ENCODE measurements around the gene FBXW12.

Gene FBXW12

DNA sequence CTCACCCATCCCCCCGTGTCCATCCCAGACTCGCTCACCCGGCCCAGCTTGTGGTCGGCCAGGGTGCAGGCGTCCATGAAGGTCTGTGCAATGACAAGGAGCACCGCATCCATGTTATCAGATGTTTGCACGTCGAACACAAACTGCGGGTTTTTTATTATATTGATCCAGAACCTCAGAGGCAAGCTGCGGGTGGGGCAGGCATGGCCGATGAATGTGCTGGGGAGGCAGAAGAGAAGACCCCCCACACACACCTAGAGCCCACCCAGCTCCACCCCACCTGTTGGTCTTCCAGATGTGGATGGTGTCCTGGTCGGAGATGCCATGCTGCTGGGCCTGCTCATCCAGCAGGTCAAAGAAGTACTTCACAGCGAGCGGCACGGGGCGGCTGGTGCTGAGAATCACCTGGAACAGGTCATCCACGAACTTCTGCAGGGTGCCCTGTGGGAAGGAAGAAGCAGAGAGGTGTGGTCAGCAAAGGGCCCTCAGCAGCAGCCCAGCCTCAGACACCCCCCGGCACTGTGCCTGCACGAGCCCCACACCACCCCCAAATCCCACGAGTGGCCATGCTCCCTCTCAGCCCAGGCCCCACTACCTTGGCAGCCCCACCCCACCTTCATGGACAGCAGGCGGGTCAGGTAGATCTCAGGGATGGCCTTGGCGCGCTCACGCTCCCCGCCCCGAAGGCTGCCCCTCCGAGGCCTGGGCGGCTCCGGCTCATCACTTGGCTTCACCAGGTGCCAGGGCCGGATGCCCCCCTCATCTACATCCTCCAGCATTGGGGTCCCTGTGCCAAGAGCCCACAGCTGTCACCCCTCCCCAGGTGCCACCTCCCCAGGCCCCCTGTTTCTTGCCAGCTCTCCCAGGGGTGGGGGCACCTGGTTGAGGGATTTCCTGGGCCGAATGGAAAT is 37.5 kb downstream of the FBXW12 start:
- DNase-seq, result no peak

GRCh38 chr3:48410205-48411040 is 38.4 kb downstream of the FBXW12 start:
- no peak for DNase-seq

DNA sequence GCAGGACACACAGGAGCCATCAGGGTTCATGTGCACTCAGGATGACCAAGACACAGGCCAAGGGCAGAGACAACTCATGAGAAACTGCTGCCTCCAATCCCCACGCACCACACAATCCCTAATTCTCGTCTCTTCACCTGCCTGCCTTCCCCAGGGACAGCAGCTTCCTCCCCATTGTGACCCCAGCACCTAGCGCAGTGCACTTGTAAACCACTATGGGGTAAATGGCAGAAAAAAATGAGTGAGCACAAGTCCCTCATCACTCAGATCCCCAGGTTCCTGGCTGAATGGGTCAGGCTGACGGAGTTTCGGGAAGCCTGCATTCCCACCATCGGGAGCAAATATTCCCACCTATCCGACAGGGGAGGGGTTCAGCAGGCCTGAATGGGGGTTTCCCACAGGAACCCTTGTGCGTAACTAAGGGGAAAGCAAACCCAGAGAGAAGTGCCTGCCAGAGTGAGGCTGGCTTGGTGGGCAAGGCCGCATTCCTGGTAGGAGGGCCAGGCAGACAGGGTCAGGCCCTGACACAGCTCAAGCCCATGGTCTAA is 39.1 kb downstream of the FBXW12 start:
- DNase-seq, result no peak

GRCh38 chr3:48411606-48412374 is 39.8 kb downstream of the FBXW12 start:
- no peak for DNase-seq

- DNase-seq, result no peak
Measured at GRCh38 chr3:48412375-48413001, 40.5 kb downstream of the FBXW12 start.

GRCh38 chr3:48413086-48413485 is 41.1 kb downstream of the FBXW12 start:
- no peak for DNase-seq

DNA sequence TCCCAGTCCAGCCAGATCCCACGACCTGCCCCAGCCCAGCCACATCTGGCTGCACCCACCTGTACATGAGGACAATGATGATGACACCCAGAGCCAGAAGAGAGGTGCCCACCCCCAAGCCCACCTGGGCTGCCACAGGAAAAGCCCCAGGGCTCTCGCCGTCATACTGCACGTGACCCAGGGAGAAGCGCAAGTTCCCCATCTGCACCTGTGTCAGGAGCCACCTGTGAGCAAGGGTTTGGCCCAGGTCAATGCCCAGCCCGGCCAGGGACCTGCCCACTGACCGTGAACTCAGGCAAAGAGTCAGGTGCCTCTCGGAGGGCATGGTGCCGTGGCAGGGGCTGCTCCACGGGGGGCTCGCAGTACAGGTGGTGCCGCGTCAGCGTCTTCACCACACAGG is 41.6 kb downstream of the FBXW12 start:
- DNase-seq, result no peak

DNA sequence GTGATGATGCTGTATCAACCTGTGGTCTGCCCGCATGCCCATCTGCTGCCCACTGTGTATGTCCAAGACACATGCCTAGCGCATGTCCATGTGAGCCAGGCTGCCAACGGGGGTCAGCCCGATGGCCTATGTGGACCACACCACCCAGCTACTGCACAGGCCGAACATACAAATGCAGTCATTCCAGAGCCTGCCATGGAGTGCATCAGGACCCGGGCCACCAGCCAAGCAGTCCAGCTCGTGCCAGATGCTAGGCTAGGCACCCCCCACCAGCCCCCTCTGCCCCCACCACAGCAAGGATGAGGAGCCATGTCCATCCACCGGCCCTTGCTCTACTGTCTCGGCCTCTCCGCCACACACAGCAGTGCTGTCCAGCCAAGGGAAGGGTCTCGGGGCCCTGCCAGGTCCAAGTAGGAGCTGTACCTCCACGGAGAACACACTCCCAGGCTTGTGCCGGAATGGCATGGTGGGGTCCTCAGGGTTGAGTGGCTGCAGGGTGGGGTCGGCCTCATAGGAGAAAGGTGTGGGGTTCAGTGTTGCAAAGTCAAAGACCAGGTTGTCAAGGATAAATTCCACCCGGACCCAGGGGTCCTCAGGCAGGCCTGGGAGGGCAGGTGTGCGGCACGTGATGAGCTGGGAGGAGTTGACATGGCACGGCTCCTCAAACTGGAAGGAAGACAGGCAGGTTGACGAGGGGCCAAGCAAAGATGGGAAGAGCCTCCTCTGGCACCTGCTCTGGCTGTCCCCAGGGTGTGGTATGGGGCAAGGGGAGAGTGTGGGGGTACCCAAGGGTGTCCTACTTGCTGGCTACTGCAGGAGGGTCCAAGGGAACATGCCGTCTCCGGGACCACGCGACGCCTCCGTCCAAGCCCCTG is 42.6 kb downstream of the FBXW12 start:
- DNase-seq, result no peak

DNA sequence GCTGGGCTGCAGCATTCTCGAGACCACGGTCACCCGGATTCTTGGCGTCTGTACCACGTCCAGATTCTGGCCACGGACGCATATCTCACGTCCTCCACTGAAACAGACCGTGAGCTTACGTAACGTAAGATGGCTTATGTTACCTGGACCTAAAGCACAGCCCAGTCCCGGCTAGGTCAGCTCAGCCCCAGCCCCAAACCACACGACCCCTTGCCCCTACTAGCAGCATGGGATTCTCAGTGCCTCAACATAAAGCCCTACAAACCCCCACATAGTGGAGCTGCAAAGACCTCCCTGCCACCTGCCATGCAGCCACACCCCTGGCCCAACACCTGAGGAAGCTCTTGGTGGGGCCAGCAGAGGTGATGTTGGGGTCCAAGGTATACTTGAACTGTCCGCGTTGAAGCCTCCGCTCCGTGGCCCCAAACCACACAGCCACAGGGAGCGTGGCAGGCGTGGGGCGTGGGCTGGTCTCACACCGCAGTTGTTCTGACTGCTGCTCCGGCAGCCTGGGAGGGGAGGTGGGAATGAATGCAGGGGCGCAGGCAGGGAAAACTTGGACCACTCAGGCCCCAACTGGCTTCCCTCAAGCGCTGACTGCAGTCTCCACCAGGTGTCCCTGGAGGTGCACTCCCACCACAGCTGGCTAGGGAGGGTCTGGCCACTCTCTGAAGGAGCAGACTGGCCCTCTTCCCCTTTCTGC is 43.4 kb downstream of the FBXW12 start:
- no peak for DNase-seq

DNA sequence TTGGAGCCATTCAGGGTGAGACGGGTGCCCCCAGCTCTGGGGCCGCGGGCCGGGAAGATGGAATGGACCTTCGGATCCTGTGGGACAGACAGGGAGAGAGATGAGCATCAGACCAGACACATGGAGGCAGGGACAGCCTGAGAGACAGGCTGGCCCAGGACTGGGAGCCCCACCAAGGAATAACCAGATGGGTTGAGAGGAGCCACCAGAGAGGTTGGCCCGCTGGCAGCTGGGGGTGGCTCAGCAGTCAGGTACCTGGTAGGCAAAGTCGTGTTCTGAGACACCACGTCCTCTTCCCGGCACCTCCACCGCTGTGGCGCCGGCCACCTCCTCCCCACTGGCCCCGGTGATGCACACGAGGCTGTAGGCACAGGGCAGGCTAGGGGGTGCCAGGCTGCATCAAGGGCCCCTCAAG is 44.1 kb downstream of the FBXW12 start:
- DNase-seq, result no peak

DNA sequence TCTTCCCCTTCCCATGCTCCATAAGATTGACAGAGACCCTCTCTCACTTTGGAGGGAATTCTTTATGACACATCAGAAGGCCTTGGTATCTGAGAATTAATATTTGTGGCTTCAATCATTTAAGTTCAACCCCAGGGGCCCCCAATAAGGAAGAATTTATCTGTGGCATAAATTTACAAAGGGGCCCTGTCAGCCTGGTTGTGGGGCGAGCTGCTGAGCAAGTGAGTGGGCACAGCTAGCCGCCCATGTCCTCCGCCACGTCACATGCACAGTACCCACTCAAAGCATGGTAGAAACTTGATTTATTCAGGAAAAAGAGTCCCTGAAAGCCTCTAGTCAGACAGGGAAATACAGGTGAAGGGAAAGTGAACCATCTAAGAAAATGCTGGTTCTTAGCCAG is 44.5 kb downstream of the FBXW12 start:
- DNase-seq, result no peak

- no peak for DNase-seq
Measured at GRCh38 chr3:48417529-48418108, 45.6 kb downstream of the FBXW12 start.

DNA sequence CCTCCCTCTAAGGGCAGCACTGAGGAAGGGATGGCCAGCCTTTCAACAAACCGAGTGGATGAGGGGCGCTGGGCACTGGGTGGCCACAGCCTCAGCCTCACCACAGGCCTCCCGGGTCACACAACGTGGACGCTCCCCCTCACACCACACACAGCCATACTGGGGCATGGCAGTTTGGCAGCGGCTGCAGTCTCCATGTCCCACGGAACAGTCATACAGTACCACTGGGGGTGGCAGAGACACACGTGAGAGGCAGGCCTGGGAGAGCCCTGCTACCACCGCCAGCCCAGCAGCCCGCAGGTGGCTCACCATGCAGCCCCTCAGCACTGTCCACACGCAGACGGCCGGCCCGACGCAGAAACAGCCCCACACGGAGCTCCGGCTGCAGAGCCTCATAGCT is 46.1 kb downstream of the FBXW12 start:
- DNase-seq, result no peak

DNA sequence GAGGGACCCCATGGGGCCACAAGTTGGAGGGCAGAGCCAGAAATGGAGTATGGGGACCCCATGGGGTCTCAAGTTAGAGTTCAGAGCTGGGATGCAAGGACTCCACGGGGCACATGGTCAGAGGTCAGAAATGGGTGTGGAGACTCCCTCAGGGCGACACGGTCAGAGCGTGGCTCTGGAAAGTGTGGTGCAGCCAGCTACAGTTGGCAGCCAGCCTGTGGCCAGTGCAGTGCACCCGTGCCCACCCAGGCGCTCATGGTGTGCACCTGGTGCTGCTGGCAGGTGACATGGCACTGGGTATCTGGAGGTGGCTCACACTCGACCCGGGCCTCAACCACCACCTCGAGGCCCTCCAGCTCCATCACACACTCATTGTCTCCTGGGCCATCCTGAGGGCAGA is 46.6 kb downstream of the FBXW12 start:
- DNase-seq, result no peak

- DNase-seq, result no peak
Measured at GRCh38 chr3:48419149-48419548, 47.1 kb downstream of the FBXW12 start.

DNA sequence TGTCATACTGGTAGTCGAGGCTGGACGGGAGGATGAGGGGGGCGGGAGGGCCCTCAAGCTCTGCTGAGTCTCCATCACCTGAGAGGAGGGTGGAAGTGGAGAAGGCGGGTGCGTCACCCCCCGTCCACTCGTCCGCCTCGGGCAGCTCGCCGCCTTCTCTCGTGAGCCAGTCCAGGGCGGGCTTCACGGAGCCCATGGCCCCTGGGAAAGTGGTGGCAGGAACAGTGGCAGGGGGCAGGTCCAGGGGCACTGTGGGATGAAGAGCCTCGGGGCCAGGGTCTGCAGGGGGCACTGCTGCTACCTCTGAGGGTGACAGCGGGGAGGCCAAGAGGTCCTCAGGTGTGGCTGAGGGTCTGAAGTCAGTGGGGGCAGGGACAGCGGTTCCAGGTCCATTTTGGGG is 47.6 kb downstream of the FBXW12 start:
- no peak for DNase-seq

- no peak for DNase-seq
Measured at GRCh38 chr3:48420561-48420960, 48.5 kb downstream of the FBXW12 start.

GRCh38 chr3:48422272-48422671 is 50.3 kb downstream of the FBXW12 start:
- DNase-seq, result no peak

DNA sequence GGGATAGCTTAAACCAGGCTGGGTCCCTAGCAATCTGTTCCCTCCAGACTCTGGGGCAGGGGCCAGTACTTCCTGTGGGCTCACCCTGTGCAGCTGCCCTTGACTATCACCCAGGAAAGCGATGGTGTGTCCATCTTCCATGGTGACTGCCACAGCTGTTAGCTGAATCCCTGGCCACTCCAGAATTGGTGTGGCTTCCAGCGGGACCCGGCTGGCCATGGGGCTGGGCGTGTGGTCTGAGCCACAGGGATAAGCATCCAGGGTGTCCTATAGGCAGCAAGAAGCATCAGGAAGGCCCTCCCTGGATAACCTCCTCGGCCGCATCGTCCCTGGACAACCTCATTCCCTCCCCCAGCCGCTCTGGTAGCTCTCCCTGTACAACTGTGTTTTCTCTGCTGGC is 50.7 kb downstream of the FBXW12 start:
- DNase-seq, result no peak

DNA sequence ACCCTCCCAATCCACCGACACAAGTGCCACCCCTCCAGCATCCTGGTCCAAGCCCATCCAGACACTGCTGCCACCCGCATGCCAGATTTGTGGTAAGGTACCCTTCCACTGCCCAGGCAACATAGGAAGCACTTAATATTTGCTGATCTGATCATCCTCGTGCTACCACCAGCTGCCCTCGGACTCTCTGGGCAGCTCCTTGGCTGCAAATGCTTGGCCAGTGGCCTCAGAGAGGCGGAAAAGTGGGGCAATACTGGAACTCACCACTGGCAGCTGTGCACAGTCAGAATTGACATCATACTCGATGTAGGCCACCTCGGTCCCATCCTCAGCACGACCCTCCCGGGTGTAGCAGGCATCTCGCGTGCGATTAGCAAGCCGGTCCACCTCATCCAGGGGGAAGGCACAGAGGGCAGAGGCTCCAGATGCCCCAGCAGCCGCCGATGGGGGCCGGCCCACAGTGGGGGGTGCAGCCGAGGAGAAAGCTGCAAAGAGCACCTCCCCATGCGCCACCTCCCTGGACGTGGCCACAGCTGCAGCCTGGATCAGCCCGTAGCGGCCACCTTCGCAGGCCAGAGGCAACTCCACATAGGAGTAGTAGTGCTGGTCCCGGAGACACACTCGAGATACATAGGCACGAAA is 51.3 kb downstream of the FBXW12 start:
- no peak for DNase-seq

Data from amniotic stem cell (primary cell).